Osteoblast (primary cell): ENCODE measurements around the gene ZBTB18. TPM values are rescaled to one million over a fixed set of nuclear protein-coding genes. Genes with fewer than 3 reads are reported as not detected.

ENCODE experiments used
- DNase-seq: peaks from one replicate; pipeline ENCODE4 v3.0.0; 2011; ENCODE audit warnings: low spot score, mixed read lengths; ENCODE audit not compliant: insufficient read length; ENCODE audit errors: missing footprints
- H2AFZ ChIP-seq: 2 replicates; pipeline ENCODE4 v1.6.0; 2011; ENCODE audit warnings: mild to moderate bottlenecking, low read length
- H3K27ac ChIP-seq: 2 replicates; pipeline ENCODE4 v1.5.1; 2011; ENCODE audit warnings: mild to moderate bottlenecking, low read depth, low read length, moderate library complexity
- H3K27me3 ChIP-seq: 2 replicates; pipeline ENCODE4 v1.6.0; 2012; ENCODE audit warnings: mild to moderate bottlenecking, control low read depth, inconsistent platforms, low read length, moderate library complexity; ENCODE audit not compliant: insufficient read depth
- H3K36me3 ChIP-seq: 2 replicates; pipeline ENCODE4 v1.5.1; 2011; ENCODE audit warnings: mild to moderate bottlenecking, low read length, control low read depth, moderate library complexity; ENCODE audit not compliant: insufficient read depth
- H3K4me1 ChIP-seq: 2 replicates; pipeline ENCODE4 v1.5.1; 2011; ENCODE audit warnings: mild to moderate bottlenecking, low read length, control low read depth, moderate library complexity; ENCODE audit not compliant: insufficient read depth
- H3K4me2 ChIP-seq: 2 replicates; pipeline ENCODE4 v1.6.0; 2011; ENCODE audit warnings: mild to moderate bottlenecking, low read length; ENCODE audit not compliant: insufficient read depth
- H3K4me3 ChIP-seq: fragments of 200-600 bp; sonication (generic); 3 replicates; pipeline ENCODE4 v1.5.1; 2012; ENCODE audit warnings: mild to moderate bottlenecking, low read length, inconsistent platforms; ENCODE audit not compliant: insufficient read depth
- H3K79me2 ChIP-seq: 2 replicates; pipeline ENCODE4 v1.6.0; 2012; ENCODE audit warnings: mild to moderate bottlenecking, low read length, control low read depth, inconsistent platforms; ENCODE audit not compliant: insufficient read depth
- H3K9me3 ChIP-seq: 2 replicates; pipeline ENCODE4 v1.5.1; 2011; ENCODE audit warnings: low read depth, low read length, control low read depth
- H4K20me1 ChIP-seq: 2 replicates; pipeline ENCODE4 v1.6.0; 2012; ENCODE audit warnings: mild to moderate bottlenecking, low read length, control low read depth; ENCODE audit not compliant: insufficient read depth
- CTCF ChIP-seq: IDR thresholded peaks from 2 replicates; pipeline ENCODE4 v1.5.1; 2011; ENCODE audit warnings: mild to moderate bottlenecking, low read depth, low read length, moderate library complexity; ENCODE audit errors: extremely low read depth
- total RNA-seq: library from RNA; depleted of rRNA; stranded (reverse); fragments of >200 nt; gene quantifications from 2 replicates; pipeline ENCODE4 v1.2.3, GENCODE V29; 2012

The ZBTB18 gene
- total RNA-seq, 1 donor = 10.5 TPM

GRCh38 chr1:244068567-244068966, 17.5 kb downstream of the ZBTB18 start:
- Histone ChIP-seq H3K36me3 (no peaks in the 10 kb centered on the region), H3K9me3 (no peaks in the 10 kb centered on the region), H3K79me2 (no peaks in the 10 kb centered on the region), H2AFZ (no peak overlapping the region), H3K4me1 (peaks cover 15% of the 10 kb centered on the region), H3K4me2 (no peak overlapping the region), H4K20me1 (no peaks in the 10 kb centered on the region), H3K27ac (no peak overlapping the region), H3K4me3 (no peak overlapping the region), H3K27me3 (no peaks in the 10 kb centered on the region)
- TF ChIP-seq CTCF = no peak
- no peak for DNase-seq

GRCh38 chr1:244069326-244069898, 18.3 kb downstream of the ZBTB18 start:
- H3K9me3 ChIP-seq = no peaks in the 10 kb centered on the region
- no peaks in the 10 kb centered on the region for H3K36me3 ChIP-seq
- H3K4me2 ChIP-seq = no peak overlapping the region
- H3K27ac ChIP-seq = no peak overlapping the region
- no peaks in the 10 kb centered on the region for H4K20me1 ChIP-seq
- TF ChIP-seq CTCF = no peak
- peaks cover 8% of the 10 kb centered on the region for H3K27me3 ChIP-seq
- no peak overlapping the region for H2AFZ ChIP-seq
- peaks cover 15% of the 10 kb centered on the region for H3K4me1 ChIP-seq
- H3K4me3 ChIP-seq = no peak overlapping the region
- DNase-seq = no peak
- no peaks in the 10 kb centered on the region for H3K79me2 ChIP-seq

GRCh38 chr1:244074559-244075171, 23.6 kb downstream of the ZBTB18 start:
- H3K4me2 ChIP-seq = peak overlapping the region; percentile 51

More at GRCh38 chr1:244074559-244075171, 23.6 kb downstream of the ZBTB18 start:
- Histone ChIP-seq H3K4me3 (peak overlapping the region; percentile 18), H3K4me1 (peaks cover 14% of the 10 kb centered on the region), H3K9me3 (no peaks in the 10 kb centered on the region), H3K27ac (no peak overlapping the region), H3K27me3 (peaks cover 27% of the 10 kb centered on the region), H3K79me2 (no peaks in the 10 kb centered on the region), H4K20me1 (no peaks in the 10 kb centered on the region), H2AFZ (no peak overlapping the region), H3K36me3 (no peaks in the 10 kb centered on the region)
- DNase-seq = no peak
- TF ChIP-seq CTCF = no peak
